Liver (tissue), 9 donors: ENCODE results near the gene TRIM46. TPM values are rescaled to one million over a fixed set of nuclear protein-coding genes. Genes with fewer than 3 reads are reported as not detected.

Experiments used
- DNase-seq: peaks from one replicate; pipeline ENCODE4 v3.0.0-alpha.2; 2017; ENCODE audit warnings: low spot score
- H3K27ac ChIP-seq, 2 donors: one replicate each; pipeline ENCODE4 v1.7.0; 2013; ENCODE audit warnings: inconsistent platforms in 2 of 2, low read length in 2 of 2, control low read depth in 1 of 2, low read depth in 1 of 2, mild to moderate bottlenecking in 1 of 2
- H3K27me3 ChIP-seq, 4 donors: one replicate each; pipeline versions ENCODE4 v1.6.1 to v1.7.0; 2013; ENCODE audit warnings: low read length in 3 of 4, inconsistent platforms in 1 of 4, mild to moderate bottlenecking in 1 of 4, moderate library complexity in 1 of 4; ENCODE audit not compliant: control insufficient read depth in 4 of 4, insufficient read depth in 4 of 4
- H3K36me3 ChIP-seq, 4 donors: one replicate each; pipeline versions ENCODE4 v1.6.1 to v1.7.0; 2013; ENCODE audit warnings: low read length in 3 of 4, mild to moderate bottlenecking in 3 of 4, low read depth in 1 of 4, moderate library complexity in 1 of 4; ENCODE audit not compliant: control insufficient read depth in 4 of 4, insufficient read depth in 3 of 4
- H3K4me1 ChIP-seq, 4 donors: one replicate each; pipeline versions ENCODE4 v1.6.1 to v1.7.0; 2013; ENCODE audit warnings: low read length in 3 of 4, mild to moderate bottlenecking in 3 of 4, moderate library complexity in 1 of 4; ENCODE audit not compliant: control insufficient read depth in 4 of 4, insufficient read depth in 4 of 4
- H3K4me3 ChIP-seq, 3 donors: one replicate each; pipeline versions ENCODE4 v1.6.1 to v1.7.0; 2013; ENCODE audit warnings: low read length in 3 of 3, control low read depth in 1 of 3, low read depth in 1 of 3, mild to moderate bottlenecking in 1 of 3
- H3K9ac ChIP-seq, 2 donors: one replicate each; pipeline ENCODE4 v1.7.0; 2013; ENCODE audit warnings: low read length in 2 of 2, mild to moderate bottlenecking in 2 of 2, moderate library complexity in 2 of 2, control low read depth in 1 of 2, low read depth in 1 of 2
- H3K9me3 ChIP-seq, 4 donors: one replicate each; pipeline versions ENCODE4 v1.6.1 to v1.7.0; 2013; ENCODE audit warnings: low read length in 3 of 4; ENCODE audit not compliant: control insufficient read depth in 4 of 4
- EGR1 ChIP-seq, 2 donors: IDR thresholded peaks; 2 replicates each; pipeline ENCODE4 v1.6.1; 2016 to 2018; ENCODE audit warnings: antibody characterized with exemption in 2 of 2, low read depth in 2 of 2
- FOXA2 ChIP-seq: IDR thresholded peaks from 2 replicates; pipeline ENCODE4 v1.6.1; 2016; ENCODE audit warnings: antibody characterized with exemption
- GABPA ChIP-seq, 2 donors: IDR thresholded peaks in 1 of 2; conservative IDR thresholded peaks in 1 of 2; 2 replicates each; pipeline ENCODE4 v1.6.1; 2016; ENCODE audit warnings: antibody characterized with exemption in 2 of 2, mild to moderate bottlenecking in 1 of 2, moderate library complexity in 1 of 2
- HNF4G ChIP-seq: IDR thresholded peaks from 2 replicates; pipeline ENCODE4 v1.6.1; 2016; ENCODE audit warnings: antibody characterized with exemption
- NR2F2 ChIP-seq: IDR thresholded peaks from 2 replicates; pipeline ENCODE4 v1.6.1; 2016; ENCODE audit warnings: antibody characterized with exemption
- RAD21 ChIP-seq, 2 donors: IDR thresholded peaks; 2 replicates each; pipeline ENCODE4 v1.6.1; 2016; ENCODE audit warnings: antibody characterized with exemption in 2 of 2, mild to moderate bottlenecking in 2 of 2
- RXRA ChIP-seq, 2 donors: IDR thresholded peaks; 2 replicates each; pipeline ENCODE4 v1.6.1; 2017 to 2018; ENCODE audit warnings: antibody characterized with exemption in 2 of 2, mild to moderate bottlenecking in 1 of 2
- TAF1 ChIP-seq: conservative IDR thresholded peaks from 2 replicates; pipeline ENCODE4 v1.6.1; 2016; ENCODE audit warnings: antibody characterized with exemption, mild to moderate bottlenecking
- YY1 ChIP-seq: IDR thresholded peaks from 2 replicates; pipeline ENCODE4 v1.6.1; 2016; ENCODE audit warnings: antibody characterized with exemption, mild to moderate bottlenecking
- whole genome bisulfite sequencing: extraction: QIAGEN DNeasy Blood & Tissue Kit; methylation state at CpG from one replicate; pipeline ENCODE4 v1.1.7; 2013; 5-methylcytosine and 5-hydroxymethylcytosine counted together
- polyA plus RNA-seq, 2 donors: library from polyadenylated mRNA; stranded (reverse) in 1 of 2; unstranded in 1 of 2; fragments of 200-250 nt in 1 of 2; fragments of >200 nt in 1 of 2; fragmentation: Nextera tagmentation in 1 of 2; extraction: Ambion mirVana in 1 of 2; gene quantifications; one replicate each; pipeline versions ENCODE4 v1.2.1 to v1.2.3, GENCODE V29; 2013 to 2015
- total RNA-seq, 2 donors: library from RNA; depleted of rRNA; stranded (reverse); fragments of >200 nt; gene quantifications; one replicate each; pipeline ENCODE4 v1.2.3, GENCODE V29; 2014
- TF ChIP-seq, protein P1 (sequence below): IDR thresholded peaks from 2 replicates; pipeline ENCODE4 v1.6.1; 2016; ENCODE audit warnings: antibody characterized with exemption, mild to moderate bottlenecking
- TF ChIP-seq, protein P2 (sequence below): fragments of 150-350 bp; IDR thresholded peaks from 2 replicates; pipeline ENCODE4 v1.5.1; 2017; ENCODE audit warnings: improper control_type of control experiment, low read depth, low read length; ENCODE audit not compliant: missing input control
- TF ChIP-seq, protein P3 (sequence below): IDR thresholded peaks from 2 replicates; pipeline ENCODE4 v1.6.1; 2016; ENCODE audit warnings: antibody characterized with exemption
- donor health status: healthy.
- donor health status: healthy.
- donor health status: healthy.
- donor health status: healthy.
- donor health status: healthy.

TRIM46 gene
- total and polyA plus RNA-seq, 4 donors, result 0.07 to 0.17 (median 0.13) TPM

DNA sequence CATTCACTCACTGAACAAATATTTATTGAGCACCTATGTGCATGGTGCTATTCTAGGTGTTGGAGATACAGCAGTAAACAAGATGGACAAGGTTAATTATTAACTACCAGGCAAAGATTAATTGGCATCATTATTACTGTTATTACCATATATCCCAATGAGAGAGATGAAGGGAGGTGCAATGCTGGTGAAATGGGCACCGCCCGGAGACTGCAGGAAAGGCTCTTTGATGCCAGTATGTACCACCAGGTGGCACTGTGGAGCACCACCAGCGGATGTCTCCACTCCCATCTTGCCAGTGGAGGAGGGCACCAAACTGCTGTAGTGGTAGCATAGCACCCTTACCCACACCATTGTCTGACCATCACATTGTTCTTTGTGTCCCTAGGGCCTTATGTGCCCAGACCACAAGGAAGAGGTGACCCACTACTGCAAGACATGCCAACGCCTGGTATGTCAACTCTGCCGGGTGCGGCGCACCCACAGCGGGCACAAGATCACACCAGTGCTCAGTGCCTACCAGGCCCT, 3.0 kb downstream of the TRIM46 start:
- Histone ChIP-seq H3K27me3 (peaks cover 0 to 3% (median 0%) of the 10 kb centered on the region in 4 donors), H3K9ac (no peak overlapping the region), H3K36me3 (no peaks in the 10 kb centered on the region), H3K9me3 (no peaks in the 10 kb centered on the region), H3K4me3 (no peak overlapping the region), H3K27ac (no peak overlapping the region), H3K4me1 (peaks cover 0 to 10% (median 7%) of the 10 kb centered on the region in 4 donors)
- 61% methylated on average over 8 of the region's 8 CpGs for WGBS
- peak; percentile 68 to 83 for TF ChIP-seq RAD21 (IDR thresholded peaks at IDR 0.05)
- TF ChIP-seq, protein P1, sequence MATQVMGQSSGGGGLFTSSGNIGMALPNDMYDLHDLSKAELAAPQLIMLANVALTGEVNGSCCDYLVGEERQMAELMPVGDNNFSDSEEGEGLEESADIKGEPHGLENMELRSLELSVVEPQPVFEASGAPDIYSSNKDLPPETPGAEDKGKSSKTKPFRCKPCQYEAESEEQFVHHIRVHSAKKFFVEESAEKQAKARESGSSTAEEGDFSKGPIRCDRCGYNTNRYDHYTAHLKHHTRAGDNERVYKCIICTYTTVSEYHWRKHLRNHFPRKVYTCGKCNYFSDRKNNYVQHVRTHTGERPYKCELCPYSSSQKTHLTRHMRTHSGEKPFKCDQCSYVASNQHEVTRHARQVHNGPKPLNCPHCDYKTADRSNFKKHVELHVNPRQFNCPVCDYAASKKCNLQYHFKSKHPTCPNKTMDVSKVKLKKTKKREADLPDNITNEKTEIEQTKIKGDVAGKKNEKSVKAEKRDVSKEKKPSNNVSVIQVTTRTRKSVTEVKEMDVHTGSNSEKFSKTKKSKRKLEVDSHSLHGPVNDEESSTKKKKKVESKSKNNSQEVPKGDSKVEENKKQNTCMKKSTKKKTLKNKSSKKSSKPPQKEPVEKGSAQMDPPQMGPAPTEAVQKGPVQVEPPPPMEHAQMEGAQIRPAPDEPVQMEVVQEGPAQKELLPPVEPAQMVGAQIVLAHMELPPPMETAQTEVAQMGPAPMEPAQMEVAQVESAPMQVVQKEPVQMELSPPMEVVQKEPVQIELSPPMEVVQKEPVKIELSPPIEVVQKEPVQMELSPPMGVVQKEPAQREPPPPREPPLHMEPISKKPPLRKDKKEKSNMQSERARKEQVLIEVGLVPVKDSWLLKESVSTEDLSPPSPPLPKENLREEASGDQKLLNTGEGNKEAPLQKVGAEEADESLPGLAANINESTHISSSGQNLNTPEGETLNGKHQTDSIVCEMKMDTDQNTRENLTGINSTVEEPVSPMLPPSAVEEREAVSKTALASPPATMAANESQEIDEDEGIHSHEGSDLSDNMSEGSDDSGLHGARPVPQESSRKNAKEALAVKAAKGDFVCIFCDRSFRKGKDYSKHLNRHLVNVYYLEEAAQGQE, result no peak
- TF ChIP-seq, protein P2, sequence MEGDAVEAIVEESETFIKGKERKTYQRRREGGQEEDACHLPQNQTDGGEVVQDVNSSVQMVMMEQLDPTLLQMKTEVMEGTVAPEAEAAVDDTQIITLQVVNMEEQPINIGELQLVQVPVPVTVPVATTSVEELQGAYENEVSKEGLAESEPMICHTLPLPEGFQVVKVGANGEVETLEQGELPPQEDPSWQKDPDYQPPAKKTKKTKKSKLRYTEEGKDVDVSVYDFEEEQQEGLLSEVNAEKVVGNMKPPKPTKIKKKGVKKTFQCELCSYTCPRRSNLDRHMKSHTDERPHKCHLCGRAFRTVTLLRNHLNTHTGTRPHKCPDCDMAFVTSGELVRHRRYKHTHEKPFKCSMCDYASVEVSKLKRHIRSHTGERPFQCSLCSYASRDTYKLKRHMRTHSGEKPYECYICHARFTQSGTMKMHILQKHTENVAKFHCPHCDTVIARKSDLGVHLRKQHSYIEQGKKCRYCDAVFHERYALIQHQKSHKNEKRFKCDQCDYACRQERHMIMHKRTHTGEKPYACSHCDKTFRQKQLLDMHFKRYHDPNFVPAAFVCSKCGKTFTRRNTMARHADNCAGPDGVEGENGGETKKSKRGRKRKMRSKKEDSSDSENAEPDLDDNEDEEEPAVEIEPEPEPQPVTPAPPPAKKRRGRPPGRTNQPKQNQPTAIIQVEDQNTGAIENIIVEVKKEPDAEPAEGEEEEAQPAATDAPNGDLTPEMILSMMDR, result peak; percentile 91
- peak; percentile 89 for DNase-seq

GRCh38 chr1:155177192-155177917, 3.7 kb downstream of the TRIM46 start:
- peak; percentile 32 for DNase-seq
- Histone ChIP-seq H3K4me1 (peaks cover 0 to 6% (median 4%) of the 10 kb centered on the region in 4 donors), H3K9me3 (no peaks in the 10 kb centered on the region), H3K27me3 (peaks cover 0 to 3% (median 0%) of the 10 kb centered on the region in 4 donors), H3K4me3 (no peak overlapping the region), H3K27ac (no peak overlapping the region), H3K36me3 (no peaks in the 10 kb centered on the region), H3K9ac (no peak overlapping the region)
- WGBS, result 86% methylated on average over 11 of the region's 11 CpGs
- TF ChIP-seq YY1, result no peak
- TF ChIP-seq, protein P3, sequence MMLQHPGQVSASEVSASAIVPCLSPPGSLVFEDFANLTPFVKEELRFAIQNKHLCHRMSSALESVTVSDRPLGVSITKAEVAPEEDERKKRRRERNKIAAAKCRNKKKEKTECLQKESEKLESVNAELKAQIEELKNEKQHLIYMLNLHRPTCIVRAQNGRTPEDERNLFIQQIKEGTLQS, result no peak
- TF ChIP-seq EGR1 (IDR thresholded peaks at IDR 0.05; ENCODE audit: low read depth in 2 of 2), result no peak
- TF ChIP-seq HNF4G, result no peak
- no peak for TF ChIP-seq GABPA (IDR thresholded peaks at IDR 0.05 in 1 of 2, conservative IDR thresholded peaks at IDR 0.05 in 1 of 2)
- TF ChIP-seq TAF1, result no peak
- no peak for TF ChIP-seq FOXA2
- TF ChIP-seq RXRA (IDR thresholded peaks at IDR 0.05), result no peak
- no peak for TF ChIP-seq NR2F2
